SHP77 (cell line): ENCODE data around the gene INSC.

Experiments
- DNase-seq, 2 experiments: peaks; one replicate each; lab custom pipeline; 2025; lab: John Stamatoyannopoulos, UW

The INSC gene

DNA sequence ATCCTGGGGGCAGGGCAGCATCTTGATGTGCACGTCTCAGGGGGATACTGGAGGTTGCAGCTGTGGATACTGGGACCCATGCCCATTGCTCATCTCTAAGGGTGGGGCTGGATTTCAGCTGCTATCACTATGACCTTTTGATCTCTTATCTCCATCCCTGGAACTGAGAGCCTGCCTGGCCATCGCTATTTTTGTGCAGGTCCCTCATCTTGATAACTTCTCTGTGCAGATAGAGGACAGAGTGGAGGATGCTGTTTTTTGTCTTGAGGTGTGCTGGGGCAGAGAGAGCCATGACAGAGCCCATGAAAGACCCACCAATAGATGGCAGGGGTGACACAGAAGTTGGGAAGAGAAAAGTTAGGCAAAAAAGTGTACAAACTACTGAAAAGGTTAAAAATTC lies 5.1 kb upstream of the INSC start:
- DNase-seq = no peak

DNA sequence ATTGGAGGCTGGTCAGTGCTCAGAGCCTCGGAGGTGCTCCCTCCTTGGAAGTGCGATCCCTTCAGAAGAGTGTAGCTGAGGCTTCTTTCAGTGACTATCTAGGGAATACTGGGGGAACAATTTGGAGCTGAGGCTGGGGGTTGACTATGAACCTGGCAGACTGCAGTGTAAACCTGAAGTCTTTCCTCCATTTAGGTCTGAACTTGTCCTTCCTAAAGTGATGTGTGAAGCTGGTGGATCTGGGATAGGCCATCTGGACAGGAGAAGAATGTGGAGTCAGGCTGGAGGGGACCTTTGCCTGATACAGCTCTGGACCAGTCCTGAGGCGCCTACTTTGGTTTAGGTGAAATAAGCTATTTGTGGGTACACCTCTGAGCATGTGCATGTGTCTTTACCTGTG lies 3.5 kb upstream of the INSC start:
- DNase-seq = no peak

DNA sequence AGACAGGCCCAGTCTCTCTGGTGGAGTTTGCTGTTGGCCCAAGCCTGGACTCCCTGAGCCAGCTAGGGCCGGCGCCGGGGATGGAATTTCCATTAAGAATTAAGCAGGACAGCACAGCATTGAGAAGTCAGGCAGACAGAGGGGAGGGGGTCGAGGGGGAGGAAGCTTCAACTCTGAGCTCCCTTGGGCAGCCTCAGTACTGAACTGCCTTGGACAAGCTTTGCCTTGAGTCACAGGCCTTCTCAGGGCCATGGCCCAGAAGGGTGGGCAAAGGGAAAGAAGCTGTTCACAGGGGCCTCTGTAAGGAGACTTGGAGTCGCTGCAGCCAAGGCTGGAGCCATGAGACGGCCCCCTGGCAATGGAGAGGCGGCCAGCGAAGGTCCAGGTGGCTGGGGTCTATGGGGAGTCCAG lies 2.6 kb upstream of the INSC start:
- DNase-seq = no peak

GRCh38 chr11:15113381-15113780 lies 1.3 kb upstream of the INSC start:
- DNase-seq = no peak

DNA sequence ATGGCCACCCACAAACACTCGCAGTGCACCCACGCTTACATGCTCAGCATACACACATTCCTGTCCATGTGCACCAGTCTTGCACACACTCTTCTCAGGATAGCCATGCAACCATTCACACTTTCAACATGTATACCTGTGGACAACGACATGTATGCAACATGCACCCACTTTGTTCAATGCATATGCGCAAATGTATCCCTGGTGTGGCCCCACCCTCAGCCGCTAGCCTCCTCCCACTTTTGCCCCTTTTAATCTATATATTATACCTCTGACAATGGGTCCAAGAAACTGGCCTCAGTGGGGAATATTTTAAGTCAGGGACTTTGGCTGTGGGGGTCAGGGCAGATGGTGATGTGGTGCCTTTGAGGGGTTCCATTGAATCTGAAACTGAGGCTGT lies 963 bp downstream of the INSC start:
- no peak for DNase-seq

GRCh38 chr11:15117751-15118150 lies 3.0 kb downstream of the INSC start:
- DNase-seq = no peak

DNA sequence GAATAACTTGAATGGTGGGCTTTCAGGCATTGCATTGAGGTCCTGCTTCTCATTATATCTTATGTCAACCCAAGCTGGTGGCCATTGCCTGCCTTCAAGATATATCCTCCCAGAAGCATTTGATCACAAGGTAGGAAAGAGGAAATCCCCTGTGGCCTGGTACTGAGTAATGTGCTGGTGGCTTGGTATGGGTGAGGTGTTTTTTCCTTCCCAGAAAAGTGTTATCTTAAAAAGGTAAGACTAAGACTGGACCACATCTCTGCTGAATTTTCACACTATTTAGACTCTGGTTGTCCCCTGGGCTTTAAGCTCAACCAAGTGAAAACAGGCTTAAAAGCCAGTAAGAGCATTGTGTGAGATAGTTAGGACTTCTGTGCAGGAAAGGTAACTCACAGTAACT lies 3.7 kb downstream of the INSC start:
- no peak for DNase-seq

DNA sequence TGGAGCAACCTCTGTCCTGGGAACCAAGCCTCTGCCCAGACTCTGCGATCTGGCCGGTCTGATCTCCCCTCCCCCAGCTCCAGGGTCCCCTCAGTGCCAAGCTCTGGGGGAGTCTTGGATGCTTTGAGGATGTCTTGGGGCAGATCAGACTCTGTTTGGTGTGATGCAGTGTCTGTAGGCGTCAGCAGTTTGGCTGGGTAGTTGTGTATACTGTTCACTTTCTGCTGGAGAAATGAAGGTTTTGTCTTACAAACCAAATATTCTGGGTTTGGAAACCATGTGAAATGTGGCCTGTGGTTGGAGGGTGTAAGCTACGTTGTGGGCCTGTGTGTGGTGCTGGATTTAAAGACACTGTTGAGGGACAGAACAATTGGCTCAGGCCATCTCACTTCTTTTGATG lies 4.6 kb downstream of the INSC start:
- no peak for DNase-seq

DNA sequence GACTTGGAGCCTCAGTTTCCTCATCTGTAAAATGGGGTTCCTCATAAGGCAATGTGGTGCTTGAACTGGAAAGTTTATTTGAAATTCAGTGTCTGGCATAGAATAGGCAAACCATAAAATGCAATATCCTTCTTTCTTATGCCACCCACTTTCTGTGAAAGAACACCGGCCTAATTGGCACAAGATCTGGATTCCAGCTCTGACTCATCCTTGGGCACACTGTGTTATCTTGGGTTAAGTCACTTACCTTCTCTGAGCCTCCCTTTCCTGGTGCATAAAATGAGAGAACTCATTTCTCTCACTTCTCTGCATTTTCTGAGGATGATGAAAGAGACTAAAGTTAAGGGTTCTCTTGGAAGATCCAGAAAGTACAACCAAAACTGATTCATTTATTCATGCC lies 5.1 kb downstream of the INSC start:
- DNase-seq = no peak

- DNase-seq = no peak
Observed at GRCh38 chr11:15123849-15124248, 9.1 kb downstream of the INSC start.

- no peak for DNase-seq
Observed at GRCh38 chr11:15124528-15124927, 9.8 kb downstream of the INSC start.

GRCh38 chr11:15127341-15127740 lies 12.6 kb downstream of the INSC start:
- no peak for DNase-seq

- DNase-seq = no peak
Observed at GRCh38 chr11:15128621-15129020, 13.9 kb downstream of the INSC start.

DNA sequence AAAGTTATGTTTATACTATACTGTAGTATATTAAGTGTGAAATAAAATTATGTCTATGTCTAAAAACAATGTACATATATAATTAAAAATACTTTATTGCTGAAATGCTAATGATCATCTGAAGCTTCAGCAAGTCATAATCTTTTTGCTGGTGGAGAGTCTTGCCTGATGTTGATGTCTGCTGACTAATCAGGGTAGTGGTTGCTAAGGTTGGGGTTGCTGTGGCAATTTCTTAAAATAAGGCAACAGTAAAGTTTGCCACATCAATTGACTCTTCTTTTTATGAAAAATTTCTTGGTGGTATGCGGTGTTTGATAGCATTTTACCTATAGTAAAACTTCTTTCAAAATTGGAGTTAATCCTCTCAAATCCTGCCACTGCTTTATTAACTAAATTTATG lies 21.4 kb downstream of the INSC start:
- no peak for DNase-seq

DNA sequence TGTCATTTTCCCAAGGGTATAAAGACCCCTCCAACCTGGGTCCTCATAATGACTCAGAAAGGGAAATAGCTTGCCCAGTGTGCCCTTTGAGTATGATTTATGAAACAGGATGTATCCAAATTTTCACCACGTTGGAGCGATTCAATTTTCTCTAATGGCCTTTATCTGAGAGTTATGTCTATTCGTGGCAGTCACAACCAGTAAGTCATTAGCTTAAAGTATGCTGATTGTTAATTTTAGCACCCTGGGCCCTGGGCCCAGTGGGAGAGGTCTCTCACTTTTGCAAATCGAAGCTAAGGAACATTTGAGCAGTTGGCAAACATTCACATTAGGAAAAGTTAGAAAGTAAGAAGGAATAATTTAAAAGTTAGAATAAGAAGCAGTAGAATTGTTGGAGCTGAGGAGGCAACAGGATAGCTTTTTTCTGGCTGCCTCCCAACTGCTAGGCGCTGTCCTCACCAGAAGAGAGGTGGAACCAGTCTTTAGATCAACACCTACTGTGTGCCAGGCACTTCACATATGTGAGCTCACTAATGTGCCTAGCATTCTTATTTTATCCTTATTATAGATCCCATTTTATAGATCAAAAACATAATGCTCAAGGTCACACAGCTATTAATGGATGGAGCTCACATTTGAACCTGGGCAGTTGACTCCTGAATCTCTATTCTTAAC lies 24.5 kb downstream of the INSC start:
- no peak for DNase-seq

DNA sequence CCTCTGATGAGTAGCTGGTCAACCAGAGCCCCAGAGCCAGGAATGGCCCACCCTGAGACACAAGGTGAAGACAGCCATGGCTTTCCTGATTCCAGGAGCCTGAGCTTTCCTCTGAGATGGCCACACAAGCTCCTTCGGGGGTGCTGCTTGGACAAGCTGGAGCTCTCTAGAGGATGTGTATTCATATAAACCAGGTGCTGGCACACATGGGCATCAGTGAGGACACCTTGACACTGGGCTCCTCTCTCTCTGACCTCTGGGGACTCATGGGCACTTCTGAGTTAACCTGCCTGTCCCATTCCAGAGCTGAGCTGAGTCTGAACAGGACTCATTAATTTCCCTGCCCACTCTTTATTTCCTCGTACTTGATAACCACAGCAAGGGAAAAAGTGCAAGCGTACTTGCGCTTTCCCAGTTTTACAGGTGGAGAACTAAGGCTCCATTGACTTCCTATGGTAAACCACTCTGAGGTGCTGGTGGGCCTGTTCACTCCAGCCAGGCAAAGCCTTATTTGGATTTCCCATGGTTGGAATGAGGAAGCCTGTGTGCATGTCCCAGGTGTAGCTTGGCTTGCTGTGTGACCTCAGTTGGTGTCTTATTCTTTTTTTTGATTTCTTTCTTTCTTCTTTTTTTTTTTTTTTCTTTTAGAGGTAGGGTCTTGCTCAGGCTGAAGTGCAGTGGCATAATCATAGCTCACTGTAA lies 25.4 kb downstream of the INSC start:
- DNase-seq = no peak

DNA sequence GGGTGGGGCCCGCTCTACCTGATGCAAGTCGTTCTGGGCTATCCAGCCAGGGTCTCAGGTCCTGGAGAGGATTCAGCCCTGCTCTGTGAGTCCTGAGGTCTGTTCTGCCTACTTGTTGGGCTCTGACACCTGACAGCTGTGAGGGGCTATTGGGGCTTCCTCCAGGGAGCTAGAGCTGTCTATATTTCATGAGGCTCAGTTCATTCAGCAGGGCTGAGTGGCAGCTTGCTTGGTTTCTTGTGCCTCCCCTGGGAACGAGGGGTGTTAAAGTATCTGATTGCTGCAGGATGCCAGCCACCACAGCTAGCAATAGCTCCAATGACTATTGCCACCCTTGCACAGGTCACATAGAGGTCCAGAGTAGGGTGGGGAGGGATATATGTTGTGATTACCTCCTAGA lies 26.7 kb downstream of the INSC start:
- no peak for DNase-seq

DNA sequence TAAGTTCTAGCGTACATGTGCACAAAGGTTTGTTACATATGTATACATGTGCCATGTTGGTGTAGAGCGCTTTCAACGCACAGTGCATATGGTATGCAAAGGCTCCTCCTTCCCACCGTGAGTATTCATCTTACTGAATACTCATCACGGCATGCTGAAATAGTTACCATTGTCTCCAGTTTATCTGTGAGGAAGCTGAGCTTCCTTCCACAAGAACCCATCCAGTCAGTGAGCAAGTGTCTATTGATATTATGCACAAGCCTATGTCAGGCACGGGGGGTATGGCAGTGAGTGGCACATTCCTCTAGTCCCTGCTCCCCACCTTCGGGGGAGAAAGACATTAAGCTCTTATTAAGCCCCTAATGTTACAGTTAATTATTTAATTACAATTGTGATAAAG lies 28.1 kb downstream of the INSC start:
- no peak for DNase-seq

DNA sequence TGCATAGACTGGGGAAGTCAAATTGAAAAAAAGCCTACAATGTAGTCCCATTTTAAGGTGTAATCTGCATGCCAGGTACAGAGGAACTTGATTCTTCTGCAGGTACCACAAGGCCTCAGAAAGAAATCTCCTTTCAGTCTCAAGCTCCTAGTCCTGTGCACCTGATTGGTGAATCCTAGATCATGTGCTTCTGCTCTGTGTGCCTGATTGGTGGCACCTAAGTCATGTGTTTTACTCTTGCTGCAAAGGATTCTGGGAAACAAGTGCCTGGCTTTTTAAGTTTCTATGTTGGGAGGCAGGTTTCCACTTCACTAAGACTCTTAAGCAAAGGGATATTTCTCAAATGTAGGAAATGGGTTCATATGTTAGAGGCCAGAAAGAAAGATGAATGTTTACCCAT lies 29.1 kb downstream of the INSC start:
- DNase-seq = no peak

- DNase-seq = no peak
Observed at GRCh38 chr11:15144347-15144746, 29.6 kb downstream of the INSC start.

DNA sequence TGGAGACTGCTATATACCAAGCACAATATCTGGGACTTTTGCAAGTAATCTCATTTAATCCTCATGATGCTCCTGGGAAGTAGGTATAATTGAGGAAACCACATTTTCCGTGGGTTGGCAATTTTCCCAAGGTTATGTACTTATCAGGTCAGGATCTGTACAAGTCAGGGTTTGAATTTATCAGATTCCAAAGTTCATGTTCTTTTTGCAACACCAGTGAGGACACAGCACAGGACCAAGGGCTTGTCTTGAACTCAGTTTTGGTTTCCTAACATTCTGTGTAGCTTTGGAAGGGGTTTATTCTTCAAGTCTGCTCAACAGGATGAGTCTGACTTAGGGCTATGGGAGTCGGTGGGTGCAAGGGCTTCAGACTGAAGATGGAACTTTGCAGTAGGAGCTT lies 30.4 kb downstream of the INSC start:
- no peak for DNase-seq

GRCh38 chr11:15145615-15146014 lies 30.9 kb downstream of the INSC start:
- DNase-seq = no peak

DNA sequence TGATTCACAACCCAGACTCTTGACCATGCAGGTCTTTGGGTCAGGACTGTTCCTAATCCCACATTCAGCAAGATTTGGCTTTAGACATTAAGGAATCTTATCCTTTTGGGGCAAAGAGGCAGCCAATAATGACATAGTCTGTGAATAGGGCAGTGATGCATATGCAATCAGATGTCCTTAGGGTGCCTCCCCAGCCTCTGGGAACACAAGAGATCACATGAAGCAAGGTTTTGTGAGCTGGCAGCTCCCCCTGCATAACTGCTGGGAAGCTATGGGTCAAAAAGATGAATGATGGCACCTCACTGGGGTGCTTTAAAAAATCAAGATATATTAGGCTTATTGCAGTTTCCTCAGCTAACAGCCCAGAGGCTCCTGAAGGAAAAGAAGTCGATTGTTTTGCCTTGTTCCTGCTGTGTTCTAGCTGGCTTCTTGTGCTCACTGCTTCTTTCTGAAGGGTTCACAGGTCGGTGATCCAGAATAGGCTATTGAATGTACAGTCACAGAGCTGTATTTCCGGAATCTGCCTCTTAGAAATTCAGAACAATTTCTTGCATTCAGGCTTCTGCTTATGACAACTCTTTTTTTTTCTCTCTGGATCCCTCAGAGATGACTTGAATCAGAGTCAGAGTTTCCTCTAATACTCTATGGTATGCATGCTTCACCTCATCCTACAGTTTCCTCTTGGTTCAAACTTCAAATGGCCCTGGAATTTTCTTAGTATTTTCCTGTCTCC lies 31.7 kb downstream of the INSC start:
- DNase-seq = no peak
